DOHH2 (cell line): Measurements from ENCODE around the gene LANCL2.

Experiments
- H3F3A ChIP-seq: fragments of 200-600 bp; sonication (generic), shearing (Covaris generic); 2 replicates; pipeline ENCODE4 v1.6.0; 2016; ENCODE audit warnings: antibody characterized with exemption, mild to moderate bottlenecking; ENCODE audit not compliant: control insufficient read depth, insufficient read depth
- H3K27ac ChIP-seq: fragments of 200-600 bp; sonication (generic); 2 replicates; pipeline ENCODE4 v1.5.1; 2014; ENCODE audit warnings: low read depth, mild to moderate bottlenecking, low read length, moderate library complexity
- H3K27me3 ChIP-seq: fragments of 200-600 bp; sonication (generic); 2 replicates; pipeline ENCODE4 v1.6.1; 2014; ENCODE audit warnings: mild to moderate bottlenecking, low read length, mixed read lengths; ENCODE audit not compliant: control insufficient read depth
- H3K36me3 ChIP-seq: fragments of 200-600 bp; sonication (generic); 2 replicates; pipeline ENCODE4 v1.6.1; 2014; ENCODE audit warnings: mild to moderate bottlenecking, low read length, moderate library complexity, mixed read lengths; ENCODE audit not compliant: control insufficient read depth
- H3K4me1 ChIP-seq: fragments of 200-600 bp; sonication (generic); 2 replicates; pipeline ENCODE4 v1.6.1; 2014; ENCODE audit warnings: mild to moderate bottlenecking, low read length, mixed read lengths; ENCODE audit not compliant: control insufficient read depth
- H3K4me2 ChIP-seq: fragments of 200-600 bp; sonication (generic); 2 replicates; pipeline ENCODE4 v1.6.0; 2014; ENCODE audit warnings: mild to moderate bottlenecking, low read length, moderate library complexity
- H3K4me3 ChIP-seq: fragments of 200-600 bp; sonication (generic); 2 replicates; pipeline ENCODE4 v1.5.1; 2014; ENCODE audit warnings: mild to moderate bottlenecking, low read length, mixed read lengths
- H3K79me2 ChIP-seq: fragments of 200-600 bp; sonication (generic); 2 replicates; pipeline ENCODE4 v1.6.1; 2014; ENCODE audit warnings: mild to moderate bottlenecking, low read length, mixed read lengths; ENCODE audit not compliant: control insufficient read depth
- H3K9me2 ChIP-seq: fragments of 200-600 bp; sonication (generic); replicated peaks from 2 replicates; pipeline ENCODE4 v1.6.1; 2014; ENCODE audit warnings: mild to moderate bottlenecking, low read length, mixed read lengths; ENCODE audit not compliant: control insufficient read depth
- H3K9me3 ChIP-seq: fragments of 200-600 bp; sonication (generic); 2 replicates; pipeline ENCODE4 v1.6.1; 2014; ENCODE audit warnings: antibody characterized with exemption, low read length, mixed read lengths; ENCODE audit not compliant: control insufficient read depth, insufficient read depth
- H4K20me1 ChIP-seq: fragments of 200-600 bp; sonication (generic); 2 replicates; pipeline ENCODE4 v1.6.0; 2014; ENCODE audit warnings: low read depth, mild to moderate bottlenecking, antibody characterized with exemption, low read length, moderate library complexity; ENCODE audit not compliant: control insufficient read depth, insufficient read depth
- EZH2phosphoT487 ChIP-seq: fragments of 200-600 bp; sonication (generic); IDR thresholded peaks from 2 replicates; pipeline ENCODE4 v1.6.1; 2017; ENCODE audit warnings: borderline replicate concordance, mild to moderate bottlenecking, antibody characterized with exemption, low read length, moderate library complexity, mixed read lengths
- TF ChIP-seq, protein P1 (sequence below): fragments of 200-600 bp; sonication (generic); IDR thresholded peaks from one replicate; pipeline ENCODE4 v1.5.1; 2014; ENCODE audit warnings: antibody characterized with exemption, mild to moderate bottlenecking, low read depth, low read length; ENCODE audit not compliant: poor library complexity, severe bottlenecking

LANCL2 gene

DNA sequence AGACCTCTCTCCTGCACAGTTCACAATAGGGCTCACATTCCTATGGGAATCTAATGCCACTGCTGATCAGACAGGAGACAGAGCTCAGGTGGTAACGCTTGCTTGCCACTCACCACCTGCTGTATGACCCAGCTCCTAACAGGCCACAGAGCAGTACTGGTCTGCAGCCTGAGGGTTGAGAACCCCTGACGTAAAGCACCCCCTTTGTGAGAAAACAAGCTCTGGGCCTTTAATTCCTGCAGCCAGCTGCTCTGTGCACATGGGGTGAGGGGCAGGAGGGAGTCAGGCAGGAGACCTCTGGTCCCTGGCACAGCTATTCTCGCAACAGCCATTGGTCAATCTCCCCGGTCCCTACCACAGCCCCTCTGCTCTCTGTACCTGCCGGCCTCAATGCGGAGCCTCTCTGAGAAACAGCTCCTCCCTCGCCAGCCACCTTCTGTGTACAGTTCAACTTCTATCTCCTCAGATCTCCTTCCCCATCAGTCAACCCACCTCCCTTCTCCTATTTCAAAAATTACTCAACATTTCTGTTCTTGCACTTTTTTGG is 102.0 kb downstream of the LANCL2 start:
- no peak overlapping the region for H3K4me2 ChIP-seq
- no peaks in the 10 kb centered on the region for H3K79me2 ChIP-seq
- no peak overlapping the region for H3K4me3 ChIP-seq
- no peaks in the 10 kb centered on the region for H3K9me3 ChIP-seq
- H3F3A ChIP-seq = no peaks in the 10 kb centered on the region
- peaks cover 36% of the 10 kb centered on the region for H3K36me3 ChIP-seq
- no peak overlapping the region for H3K27ac ChIP-seq
- no peaks in the 10 kb centered on the region for H3K4me1 ChIP-seq
- no peak for TF ChIP-seq EZH2phosphoT487
- TF ChIP-seq, protein P1, sequence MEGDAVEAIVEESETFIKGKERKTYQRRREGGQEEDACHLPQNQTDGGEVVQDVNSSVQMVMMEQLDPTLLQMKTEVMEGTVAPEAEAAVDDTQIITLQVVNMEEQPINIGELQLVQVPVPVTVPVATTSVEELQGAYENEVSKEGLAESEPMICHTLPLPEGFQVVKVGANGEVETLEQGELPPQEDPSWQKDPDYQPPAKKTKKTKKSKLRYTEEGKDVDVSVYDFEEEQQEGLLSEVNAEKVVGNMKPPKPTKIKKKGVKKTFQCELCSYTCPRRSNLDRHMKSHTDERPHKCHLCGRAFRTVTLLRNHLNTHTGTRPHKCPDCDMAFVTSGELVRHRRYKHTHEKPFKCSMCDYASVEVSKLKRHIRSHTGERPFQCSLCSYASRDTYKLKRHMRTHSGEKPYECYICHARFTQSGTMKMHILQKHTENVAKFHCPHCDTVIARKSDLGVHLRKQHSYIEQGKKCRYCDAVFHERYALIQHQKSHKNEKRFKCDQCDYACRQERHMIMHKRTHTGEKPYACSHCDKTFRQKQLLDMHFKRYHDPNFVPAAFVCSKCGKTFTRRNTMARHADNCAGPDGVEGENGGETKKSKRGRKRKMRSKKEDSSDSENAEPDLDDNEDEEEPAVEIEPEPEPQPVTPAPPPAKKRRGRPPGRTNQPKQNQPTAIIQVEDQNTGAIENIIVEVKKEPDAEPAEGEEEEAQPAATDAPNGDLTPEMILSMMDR = no peak
- H3K9me2 ChIP-seq = no peaks in the 10 kb centered on the region
- no peaks in the 10 kb centered on the region for H3K27me3 ChIP-seq
- H4K20me1 ChIP-seq = no peaks in the 10 kb centered on the region

DNA sequence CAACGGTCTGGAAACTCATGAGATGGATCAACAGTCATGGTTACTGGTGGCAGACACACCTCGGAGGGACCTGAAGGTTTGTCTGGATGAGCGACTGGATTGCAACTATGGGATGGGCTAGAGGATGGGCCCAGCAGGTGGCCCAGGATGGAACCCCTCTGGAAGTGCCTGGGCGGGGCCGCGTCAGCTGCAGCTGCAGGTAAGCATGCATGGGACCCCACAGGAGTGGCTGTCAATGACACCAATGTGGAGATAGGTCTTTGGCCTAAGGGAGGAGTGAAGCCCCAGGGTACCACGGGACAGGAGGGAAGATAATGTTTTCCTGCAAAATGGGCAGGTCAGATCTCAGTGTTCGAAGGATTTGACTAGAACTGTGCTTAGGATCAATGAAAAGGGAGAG is 103.4 kb downstream of the LANCL2 start:
- Histone ChIP-seq H3F3A (no peaks in the 10 kb centered on the region), H4K20me1 (no peaks in the 10 kb centered on the region), H3K9me2 (no peaks in the 10 kb centered on the region), H3K9me3 (no peaks in the 10 kb centered on the region), H3K27ac (no peak overlapping the region), H3K79me2 (no peaks in the 10 kb centered on the region), H3K4me2 (no peak overlapping the region), H3K4me3 (no peak overlapping the region), H3K27me3 (no peaks in the 10 kb centered on the region), H3K4me1 (no peaks in the 10 kb centered on the region), H3K36me3 (peaks cover 42% of the 10 kb centered on the region)
- no peak for TF ChIP-seq EZH2phosphoT487
- TF ChIP-seq, protein P1 = no peak

DNA sequence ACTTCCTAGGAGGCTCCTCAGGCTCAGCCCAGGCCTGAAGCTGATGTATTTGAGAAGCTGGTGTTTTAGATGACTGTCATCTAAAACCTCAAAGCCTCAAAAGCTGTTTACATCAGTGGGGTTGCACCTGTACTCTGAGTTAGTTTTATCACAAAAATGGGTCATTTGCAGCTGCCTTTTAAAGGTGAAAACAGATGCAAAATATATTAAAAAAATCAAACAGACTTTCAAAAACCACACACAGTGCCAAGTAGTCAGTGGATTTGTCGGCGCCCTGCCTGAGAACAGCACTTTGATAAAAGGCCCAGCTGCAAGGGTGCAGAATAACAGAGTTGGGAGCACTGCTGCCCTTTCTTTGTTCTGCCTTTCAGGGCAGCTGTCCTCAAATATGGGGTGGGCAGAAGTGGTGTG is 104.1 kb downstream of the LANCL2 start:
- Histone ChIP-seq H3K9me3 (no peaks in the 10 kb centered on the region), H4K20me1 (no peaks in the 10 kb centered on the region), H3K4me2 (no peak overlapping the region), H3K4me3 (no peak overlapping the region), H3K79me2 (no peaks in the 10 kb centered on the region), H3K9me2 (no peaks in the 10 kb centered on the region), H3F3A (no peaks in the 10 kb centered on the region), H3K4me1 (no peaks in the 10 kb centered on the region), H3K27me3 (no peaks in the 10 kb centered on the region), H3K36me3 (peaks cover 34% of the 10 kb centered on the region), H3K27ac (no peak overlapping the region)
- TF ChIP-seq, protein P1 = no peak
- TF ChIP-seq EZH2phosphoT487 = no peak
